OCI-LY7 (cell line): Measurements from ENCODE around the gene CTNNA2. TPM values are rescaled to one million over a fixed set of nuclear protein-coding genes. Genes with fewer than 3 reads are reported as not detected.

ENCODE experiments used
- BruUV-seq: library from RNA; stranded (reverse); fragments of 400-500 nt; replicated peaks from 2 replicates; lab custom pipeline; 2021; lab: Mats Ljungman, UMichigan
- CTCF ChIA-PET: fragments of 300-600 bp; sonication (Branson Sonifier 250); formaldehyde crosslinking; loops from one replicate; lab custom pipeline; 2022; ENCODE audit warnings: antibody characterized with exemption; ENCODE audit not compliant: unreplicated experiment; lab: Charles Lee
- POLR2A ChIA-PET: fragments of 300-600 bp; sonication (Branson Sonifier 250); formaldehyde crosslinking; loops from one replicate; lab custom pipeline; 2022; ENCODE audit warnings: antibody characterized with exemption; lab: Charles Lee
- DNase-seq: peaks from one replicate; pipeline ENCODE4 v3.0.0-alpha.2; 2015; ENCODE audit warnings: low spot score
- H2AFZ ChIP-seq: fragments of 200-600 bp; sonication (generic), shearing (Covaris generic); 2 replicates; pipeline ENCODE4 v1.6.1; 2014; ENCODE audit warnings: mild to moderate bottlenecking, antibody characterized with exemption, low read length, moderate library complexity
- H3K27ac ChIP-seq: fragments of 200-600 bp; sonication (generic); 2 replicates; pipeline ENCODE4 v1.5.1; 2014; ENCODE audit warnings: mixed run types, low read depth, mild to moderate bottlenecking, moderate library complexity, low read length, inconsistent platforms; ENCODE audit not compliant: poor library complexity, severe bottlenecking
- H3K36me3 ChIP-seq: fragments of 200-600 bp; sonication (generic); 2 replicates; pipeline ENCODE4 v1.6.1; 2014; ENCODE audit warnings: mild to moderate bottlenecking, antibody characterized with exemption, low read length, moderate library complexity, mixed read lengths; ENCODE audit not compliant: insufficient read depth
- H3K4me1 ChIP-seq: fragments of 200-600 bp; sonication (generic); 2 replicates; pipeline ENCODE4 v1.5.1; 2014; ENCODE audit warnings: mild to moderate bottlenecking, low read length; ENCODE audit not compliant: insufficient read depth, poor library complexity, severe bottlenecking
- H3K4me2 ChIP-seq: fragments of 200-600 bp; sonication (generic); 2 replicates; pipeline ENCODE4 v1.6.1; 2014; ENCODE audit warnings: mild to moderate bottlenecking, low read length
- H3K4me3 ChIP-seq: fragments of 200-600 bp; sonication (generic); 2 replicates; pipeline ENCODE4 v1.5.1; 2014; ENCODE audit warnings: mild to moderate bottlenecking, low read depth, low read length; ENCODE audit not compliant: poor library complexity, severe bottlenecking
- H3K79me2 ChIP-seq: fragments of 200-600 bp; sonication (generic); 2 replicates; pipeline ENCODE4 v1.6.1; 2016; ENCODE audit warnings: low read depth, mild to moderate bottlenecking, low read length, moderate library complexity, mixed read lengths; ENCODE audit not compliant: insufficient read depth
- H3K9me2 ChIP-seq: fragments of 200-600 bp; sonication (generic); 2 replicates; pipeline ENCODE4 v1.6.1; 2016; ENCODE audit warnings: mild to moderate bottlenecking, low read length, mixed read lengths; ENCODE audit not compliant: insufficient read depth
- H3K9me3 ChIP-seq: fragments of 200-600 bp; sonication (generic); 2 replicates; pipeline ENCODE4 v1.6.1; 2014; ENCODE audit warnings: mild to moderate bottlenecking, mixed run types, low read length, mixed read lengths
- H4K20me1 ChIP-seq: fragments of 200-600 bp; sonication (generic); 2 replicates; pipeline ENCODE4 v1.6.1; 2014; ENCODE audit warnings: mild to moderate bottlenecking, antibody characterized with exemption, low read length, moderate library complexity, mixed read lengths; ENCODE audit not compliant: insufficient read depth
- EZH2phosphoT487 ChIP-seq: fragments of 200-600 bp; sonication (generic); IDR thresholded peaks from 2 replicates; pipeline ENCODE4 v1.6.1; 2018; ENCODE audit warnings: low read depth, borderline replicate concordance, mild to moderate bottlenecking, mixed run types, antibody characterized with exemption, low read length, moderate library complexity, mixed read lengths
- intact Hi-C: fragments of 100-400 bp; cut with micrococcal nuclease; formaldehyde crosslinking; loops from one replicate; pipeline ENCODE4 v1.10.0; 2022; ENCODE audit not compliant: unreplicated experiment
- total RNA-seq, 2 experiments: library from RNA; depleted of rRNA in 1 of 2; stranded (reverse); fragments of >200 nt in 1 of 2; shearing (Covaris generic) in 1 of 2; gene quantifications; 2 replicates each; pipeline ENCODE4 v1.2.3, GENCODE V29; 2014 to 2022
- TF ChIP-seq, protein P1 (sequence below): fragments of 200-600 bp; sonication (generic); conservative IDR thresholded peaks from 2 replicates; pipeline ENCODE4 v1.5.1; 2014; ENCODE audit warnings: mild to moderate bottlenecking, antibody characterized with exemption, low read length, moderate library complexity, mixed read lengths

The CTNNA2 gene
- total RNA-seq, 2 experiments from 2014 or later, result 0.19 to 2.7 TPM

DNA sequence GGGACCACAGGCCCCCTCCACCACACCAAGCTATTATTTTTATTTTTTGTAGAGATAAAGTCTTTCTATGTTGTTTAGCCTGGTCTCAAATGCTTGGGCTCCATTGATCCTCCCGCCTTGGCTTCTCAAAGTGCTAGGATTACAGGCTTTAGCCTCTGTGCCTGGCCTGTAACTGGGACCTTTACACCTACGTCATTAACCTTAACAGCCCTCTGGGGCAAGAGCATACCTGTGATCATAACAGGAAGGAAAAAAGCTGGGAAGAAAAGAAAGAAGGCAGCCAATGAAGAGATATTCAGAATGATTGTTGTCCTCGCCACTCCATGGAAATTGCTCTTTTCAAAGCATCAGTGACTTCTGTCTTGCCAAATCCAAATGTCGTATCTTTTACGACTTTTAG lies 453.5 kb downstream of the CTNNA2 start:
- ChIA-PET POLR2A (no interaction called here), CTCF (no interaction called here)
- TF ChIP-seq EZH2phosphoT487, result no peak
- TF ChIP-seq, protein P1, sequence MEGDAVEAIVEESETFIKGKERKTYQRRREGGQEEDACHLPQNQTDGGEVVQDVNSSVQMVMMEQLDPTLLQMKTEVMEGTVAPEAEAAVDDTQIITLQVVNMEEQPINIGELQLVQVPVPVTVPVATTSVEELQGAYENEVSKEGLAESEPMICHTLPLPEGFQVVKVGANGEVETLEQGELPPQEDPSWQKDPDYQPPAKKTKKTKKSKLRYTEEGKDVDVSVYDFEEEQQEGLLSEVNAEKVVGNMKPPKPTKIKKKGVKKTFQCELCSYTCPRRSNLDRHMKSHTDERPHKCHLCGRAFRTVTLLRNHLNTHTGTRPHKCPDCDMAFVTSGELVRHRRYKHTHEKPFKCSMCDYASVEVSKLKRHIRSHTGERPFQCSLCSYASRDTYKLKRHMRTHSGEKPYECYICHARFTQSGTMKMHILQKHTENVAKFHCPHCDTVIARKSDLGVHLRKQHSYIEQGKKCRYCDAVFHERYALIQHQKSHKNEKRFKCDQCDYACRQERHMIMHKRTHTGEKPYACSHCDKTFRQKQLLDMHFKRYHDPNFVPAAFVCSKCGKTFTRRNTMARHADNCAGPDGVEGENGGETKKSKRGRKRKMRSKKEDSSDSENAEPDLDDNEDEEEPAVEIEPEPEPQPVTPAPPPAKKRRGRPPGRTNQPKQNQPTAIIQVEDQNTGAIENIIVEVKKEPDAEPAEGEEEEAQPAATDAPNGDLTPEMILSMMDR, result no peak
- Histone ChIP-seq H3K36me3 (no peaks in the 10 kb centered on the region), H3K4me2 (no peak overlapping the region), H2AFZ (no peak overlapping the region), H3K27ac (no peak overlapping the region), H3K4me3 (no peak overlapping the region), H3K4me1 (no peaks in the 10 kb centered on the region), H3K79me2 (no peaks in the 10 kb centered on the region), H3K9me3 (no peaks in the 10 kb centered on the region), H4K20me1 (no peaks in the 10 kb centered on the region), H3K9me2 (no peaks in the 10 kb centered on the region)
- no peak for DNase-seq
- no TSS peak for BruUV-seq
- intact Hi-C loops, result no loop called here

GRCh38 chr2:79966882-79967281 lies 454.0 kb downstream of the CTNNA2 start:
- CTCF ChIA-PET, result no interaction called here
- H3K4me3 ChIP-seq, result no peak overlapping the region
- H3K36me3 ChIP-seq, result no peaks in the 10 kb centered on the region
- no peak overlapping the region for H3K27ac ChIP-seq
- no TSS peak for BruUV-seq
- no peaks in the 10 kb centered on the region for H3K9me3 ChIP-seq
- H2AFZ ChIP-seq, result no peak overlapping the region
- H3K4me1 ChIP-seq, result no peaks in the 10 kb centered on the region
- no peak for DNase-seq
- H3K79me2 ChIP-seq, result no peaks in the 10 kb centered on the region
- TF ChIP-seq EZH2phosphoT487, result no peak
- TF ChIP-seq, protein P1, result no peak
- no peak overlapping the region for H3K4me2 ChIP-seq
- H4K20me1 ChIP-seq, result no peaks in the 10 kb centered on the region
- intact Hi-C loops, result no loop called here
- POLR2A ChIA-PET, result no interaction called here
- H3K9me2 ChIP-seq, result no peaks in the 10 kb centered on the region

DNA sequence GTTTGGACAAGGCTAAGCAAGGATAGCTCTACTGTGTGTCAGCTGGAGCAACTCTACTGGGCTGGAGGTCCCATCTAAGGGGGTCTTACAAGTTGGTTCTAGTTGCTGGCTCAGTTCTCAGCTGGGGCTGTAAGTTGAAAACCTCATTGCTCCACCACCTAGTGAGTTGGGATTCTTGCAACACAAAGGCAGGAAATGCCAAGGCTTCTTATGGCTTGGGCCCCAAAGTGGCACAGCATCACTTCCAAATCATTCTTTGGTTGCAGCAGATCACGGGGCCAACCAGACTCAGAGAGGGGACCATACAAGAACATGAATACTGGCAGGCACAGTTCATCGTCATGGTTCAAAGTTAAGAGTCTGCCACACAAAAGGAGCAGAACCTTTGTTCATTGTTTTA lies 459.0 kb downstream of the CTNNA2 start:
- POLR2A ChIA-PET, result no interaction called here
- TF ChIP-seq EZH2phosphoT487, result no peak
- TF ChIP-seq, protein P1, result no peak
- H3K9me2 ChIP-seq, result no peaks in the 10 kb centered on the region
- H3K36me3 ChIP-seq, result no peaks in the 10 kb centered on the region
- H3K4me1 ChIP-seq, result no peaks in the 10 kb centered on the region
- H3K27ac ChIP-seq, result no peak overlapping the region
- CTCF ChIA-PET, result no interaction called here
- BruUV-seq, result no TSS peak
- H3K9me3 ChIP-seq, result no peaks in the 10 kb centered on the region
- intact Hi-C loops, result no loop called here
- DNase-seq, result no peak
- H4K20me1 ChIP-seq, result no peaks in the 10 kb centered on the region
- no peak overlapping the region for H3K4me3 ChIP-seq
- H2AFZ ChIP-seq, result no peak overlapping the region
- no peak overlapping the region for H3K4me2 ChIP-seq
- H3K79me2 ChIP-seq, result no peaks in the 10 kb centered on the region
